Activated CD4-positive, alpha-beta memory T cell treated with anti-CD3 and anti-CD28 coated beads for 36 hours (primary cell): Measurements from ENCODE around the gene ANKRD23. TPM values are rescaled to one million over a fixed set of nuclear protein-coding genes. Genes with fewer than 3 reads are reported as not detected.
"Not testable (repeated sequence)": the region's sequence is repeated elsewhere in the genome, so short reads cannot be mapped to it uniquely, and the experiment has no call there.

Experiments used
- CTCF ChIA-PET: fragments of 350-600 bp; sonication (Branson Sonifier 250); formaldehyde crosslinking; loops from one replicate; lab custom pipeline; 2021; ENCODE audit warnings: antibody characterized with exemption, inconsistent platforms; lab: Charles Lee
- POLR2A ChIA-PET: fragments of 350-600 bp; sonication (Branson Sonifier 250); formaldehyde crosslinking; loops from one replicate; lab custom pipeline; 2021; ENCODE audit warnings: antibody characterized with exemption; lab: Charles Lee
- DNase-seq: peaks from one replicate; pipeline ENCODE4 v3.0.0-alpha.2; 2020
- H3K27ac Mint-ChIP-seq: one replicate; pipeline ENCODE4 v1.8.0; 2021; ENCODE audit warnings: mixed read lengths
- H3K27me3 Mint-ChIP-seq: one replicate; pipeline ENCODE4 v1.8.0; 2021; ENCODE audit warnings: mixed read lengths
- H3K36me3 Mint-ChIP-seq: one replicate; pipeline ENCODE4 v1.8.0; 2021; ENCODE audit warnings: mixed read lengths
- H3K4me1 Mint-ChIP-seq: one replicate; pipeline ENCODE4 v1.8.0; 2021; ENCODE audit warnings: low read depth, mixed read lengths
- H3K4me3 Mint-ChIP-seq: one replicate; pipeline ENCODE4 v1.8.0; 2021; ENCODE audit warnings: mild to moderate bottlenecking, mixed read lengths
- H3K9me3 Mint-ChIP-seq: one replicate; pipeline ENCODE4 v1.8.0; 2021; ENCODE audit warnings: mixed read lengths
- intact Hi-C: fragments of 100-400 bp; cut with micrococcal nuclease; formaldehyde crosslinking; loops from one replicate; pipeline ENCODE4 v1.15.1; 2023
- microRNA-seq: library from miRNA; unstranded; fragments of <30 nt; microRNA quantifications from one replicate; pipeline ENCODE4 v1.2.0, GENCODE V29; 2022; ENCODE audit warnings: borderline number of aligned reads, borderline microRNAs expressed, borderline replicate concordance
- total RNA-seq, 2 experiments: library from RNA; stranded (reverse); gene quantifications; one replicate each; pipeline ENCODE4 v1.2.3, GENCODE V29; 2021

ANKRD23 gene
- total RNA-seq, 2 experiments from 2014 or later: 5.8 to 7.6 TPM

- H3K36me3 Mint-ChIP-seq: peaks cover 2% of the 10 kb centered on the region
- CTCF ChIA-PET: interaction anchor here (0.6 to 1.6 kb wide), 4 partner anchors 16 to 1559 kb away, joined by 3 to 6 read pairs (median 4); partner anchors contain the start of gene CNNM3
- no peaks in the 10 kb centered on the region for H3K9me3 Mint-ChIP-seq
- H3K4me1 Mint-ChIP-seq: no peaks in the 10 kb centered on the region
- intact Hi-C loops: no loop called here
- H3K27ac Mint-ChIP-seq: no peak overlapping the region
- no peak overlapping the region for H3K4me3 Mint-ChIP-seq
- POLR2A ChIA-PET: no interaction called here
- DNase-seq: no peak
- H3K27me3 Mint-ChIP-seq: no peaks in the 10 kb centered on the region
Measured at GRCh38 chr2:96799623-96799935, 44.2 kb downstream of the ANKRD23 start.

- Mint-ChIP-seq H3K4me1 (no peaks in the 10 kb centered on the region), H3K36me3 (peaks cover 2% of the 10 kb centered on the region), H3K4me3 (no peak overlapping the region), H3K27me3 (no peaks in the 10 kb centered on the region), H3K27ac (no peak overlapping the region), H3K9me3 (no peaks in the 10 kb centered on the region)
- ChIA-PET POLR2A (no interaction called here), CTCF (no interaction called here)
- intact Hi-C loops: no loop called here
- no peak for DNase-seq
Measured at GRCh38 chr2:96798733-96799622, 44.8 kb downstream of the ANKRD23 start.

- intact Hi-C loops: no loop called here
- Mint-ChIP-seq H3K4me3 (no peak overlapping the region), H3K4me1 (no peaks in the 10 kb centered on the region), H3K27me3 (no peaks in the 10 kb centered on the region), H3K27ac (no peak overlapping the region), H3K36me3 (peaks cover 2% of the 10 kb centered on the region), H3K9me3 (no peaks in the 10 kb centered on the region)
- ChIA-PET POLR2A (no interaction called here), CTCF (interaction anchor here (1.2 kb wide), 1 partner anchor 36 kb away, joined by 3 read pairs; the partner anchor contains the start of gene CNNM4)
- no peak for DNase-seq
Measured at GRCh38 chr2:96797066-96797625, 46.7 kb downstream of the ANKRD23 start.

- H3K27me3 Mint-ChIP-seq: not testable (repeated sequence)
Measured at GRCh38 chr2:96796497-96796896, 47.3 kb downstream of the ANKRD23 start.

GRCh38 chr2:96795076-96795475, 48.7 kb downstream of the ANKRD23 start:
- DNase-seq: no peak
- POLR2A ChIA-PET: no interaction called here
- no peaks in the 10 kb centered on the region for H3K27me3 Mint-ChIP-seq
- no peak overlapping the region for H3K4me3 Mint-ChIP-seq
- H3K4me1 Mint-ChIP-seq: no peaks in the 10 kb centered on the region
- intact Hi-C loops: no loop called here
- no peak overlapping the region for H3K27ac Mint-ChIP-seq
- CTCF ChIA-PET: no interaction called here
- H3K9me3 Mint-ChIP-seq: no peaks in the 10 kb centered on the region
- peaks cover 2% of the 10 kb centered on the region for H3K36me3 Mint-ChIP-seq

More at GRCh38 chr2:96796497-96796896, 47.3 kb downstream of the ANKRD23 start:
- H3K36me3 Mint-ChIP-seq, POLR2A ChIA-PET, H3K4me3 Mint-ChIP-seq, H3K27ac Mint-ChIP-seq, intact Hi-C loops, H3K4me1 Mint-ChIP-seq, H3K9me3 Mint-ChIP-seq, DNase-seq: not testable (repeated sequence)
- CTCF ChIA-PET: interaction anchor here (1.2 kb wide), 1 partner anchor 35 kb away, joined by 3 read pairs; the partner anchor contains the start of gene CNNM4

- ChIA-PET CTCF (interaction anchor here (0.7 kb wide), 1 partner anchor 161 kb away, joined by 3 read pairs; no protein-coding TSS in a partner anchor), POLR2A (no interaction called here)
- H3K4me1 Mint-ChIP-seq: no peaks in the 10 kb centered on the region
- H3K27ac Mint-ChIP-seq: no peak overlapping the region
- no peaks in the 10 kb centered on the region for H3K9me3 Mint-ChIP-seq
- intact Hi-C loops: no loop called here
- DNase-seq: no peak
- H3K27me3 Mint-ChIP-seq: no peaks in the 10 kb centered on the region
- no peaks in the 10 kb centered on the region for H3K36me3 Mint-ChIP-seq
- no peak overlapping the region for H3K4me3 Mint-ChIP-seq
Measured at GRCh38 chr2:96792772-96793749, 50.8 kb downstream of the ANKRD23 start.

GRCh38 chr2:96789245-96789617, 54.6 kb downstream of the ANKRD23 start:
- intact Hi-C loops: no loop called here
- Mint-ChIP-seq H3K9me3 (no peaks in the 10 kb centered on the region), H3K36me3 (no peaks in the 10 kb centered on the region), H3K27me3 (no peaks in the 10 kb centered on the region), H3K4me1 (peaks cover 4% of the 10 kb centered on the region), H3K4me3 (no peak overlapping the region), H3K27ac (no peak overlapping the region)
- DNase-seq: no peak
- ChIA-PET CTCF (no interaction called here), POLR2A (no interaction called here)

- ChIA-PET POLR2A (no interaction called here), CTCF (interaction anchor here (1.5 kb wide), 1 partner anchor 27 kb away, joined by 4 read pairs; no protein-coding TSS in a partner anchor)
- intact Hi-C loops: no loop called here
- no peak overlapping the region for H3K27ac Mint-ChIP-seq
- no peaks in the 10 kb centered on the region for H3K27me3 Mint-ChIP-seq
- H3K4me1 Mint-ChIP-seq: peaks cover 4% of the 10 kb centered on the region
- H3K4me3 Mint-ChIP-seq: no peak overlapping the region
- no peaks in the 10 kb centered on the region for H3K9me3 Mint-ChIP-seq
- no peaks in the 10 kb centered on the region for H3K36me3 Mint-ChIP-seq
- no peak for DNase-seq
Measured at GRCh38 chr2:96788442-96789244, 55.2 kb downstream of the ANKRD23 start.

Small RNAs within 50 kb of the gene (microRNA-seq; reads per million reads assigned to microRNA genes)
- gene MIR3127: 3.9 reads per million, percentile 5 among the genes with 10 or more reads in this experiment

Other genes starting within 250 kb of the ANKRD23 start
- gene KANSL3, start 205.7 kb downstream of the ANKRD23 start, total RNA-seq: 10 to 100 TPM; 33.7 to 39.4 TPM
- gene FER1L5, start 201.3 kb downstream of the ANKRD23 start, total RNA-seq: not detected
- 1 to 10 TPM; 5.7 to 6.1 TPM for gene LMAN2L, start 104.0 kb downstream of the ANKRD23 start, total RNA-seq
- 1 to 10 TPM; 7.5 to 8.2 TPM for gene CNNM4, start 83.1 kb downstream of the ANKRD23 start, total RNA-seq
- gene CNNM3, start 27.8 kb downstream of the ANKRD23 start, total RNA-seq: 10 to 100 TPM; 16.3 to 22.2 TPM
- 10 to 100 TPM; 29.0 to 35.1 TPM for gene ANKRD39, start 14.0 kb upstream of the ANKRD23 start, total RNA-seq
- gene SEMA4C, start 26.1 kb upstream of the ANKRD23 start, total RNA-seq: 10 to 100 TPM; 13.9 to 18.8 TPM
- gene FAM178B, start 142.6 kb upstream of the ANKRD23 start, total RNA-seq: under 1 TPM in 1 of 2 experiments, not detected in 1; 0.12 TPM